ENCODE data around the gene SLC43A2.

Gene SLC43A2

GRCh38 chr17:1560858-1561355, 67.7 kb downstream of the SLC43A2 start:
- no peak for DNase-seq

DNA sequence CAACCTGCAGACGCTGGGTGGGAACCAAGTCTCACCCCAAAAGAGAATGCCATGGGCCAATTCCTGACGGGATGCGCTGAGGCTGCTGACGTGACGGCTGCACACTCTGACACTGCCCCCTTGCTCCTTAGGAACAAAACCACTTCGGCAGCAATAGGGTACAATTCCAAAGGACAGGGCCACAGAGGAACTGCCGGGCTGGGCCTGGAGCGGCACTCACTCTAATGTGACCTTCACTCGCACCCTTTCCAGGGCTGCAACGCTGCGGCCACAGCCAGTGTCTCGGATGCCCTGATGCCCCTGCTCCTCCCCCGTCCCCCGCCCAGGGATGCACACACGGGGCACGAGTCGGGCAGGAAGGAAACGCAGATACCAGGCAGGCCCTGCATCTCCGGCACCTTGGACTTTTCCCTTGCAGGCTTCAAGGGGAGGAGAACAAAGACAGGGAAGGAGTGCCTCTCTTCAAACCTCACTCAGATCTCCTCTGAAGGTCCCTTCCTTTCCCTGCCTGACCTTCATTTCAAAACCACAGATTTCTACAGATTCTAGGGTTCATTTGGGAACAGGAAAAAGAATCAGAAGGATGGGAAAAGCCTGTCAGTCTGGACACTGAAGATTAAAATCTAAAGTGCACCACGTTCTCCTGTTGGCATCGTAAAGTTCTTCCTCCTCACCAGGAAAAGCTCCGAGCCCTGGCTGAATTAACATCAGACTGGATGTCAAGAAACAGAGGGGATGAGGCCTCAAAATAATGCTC, 68.4 kb downstream of the SLC43A2 start:
- no peak for DNase-seq

DNA sequence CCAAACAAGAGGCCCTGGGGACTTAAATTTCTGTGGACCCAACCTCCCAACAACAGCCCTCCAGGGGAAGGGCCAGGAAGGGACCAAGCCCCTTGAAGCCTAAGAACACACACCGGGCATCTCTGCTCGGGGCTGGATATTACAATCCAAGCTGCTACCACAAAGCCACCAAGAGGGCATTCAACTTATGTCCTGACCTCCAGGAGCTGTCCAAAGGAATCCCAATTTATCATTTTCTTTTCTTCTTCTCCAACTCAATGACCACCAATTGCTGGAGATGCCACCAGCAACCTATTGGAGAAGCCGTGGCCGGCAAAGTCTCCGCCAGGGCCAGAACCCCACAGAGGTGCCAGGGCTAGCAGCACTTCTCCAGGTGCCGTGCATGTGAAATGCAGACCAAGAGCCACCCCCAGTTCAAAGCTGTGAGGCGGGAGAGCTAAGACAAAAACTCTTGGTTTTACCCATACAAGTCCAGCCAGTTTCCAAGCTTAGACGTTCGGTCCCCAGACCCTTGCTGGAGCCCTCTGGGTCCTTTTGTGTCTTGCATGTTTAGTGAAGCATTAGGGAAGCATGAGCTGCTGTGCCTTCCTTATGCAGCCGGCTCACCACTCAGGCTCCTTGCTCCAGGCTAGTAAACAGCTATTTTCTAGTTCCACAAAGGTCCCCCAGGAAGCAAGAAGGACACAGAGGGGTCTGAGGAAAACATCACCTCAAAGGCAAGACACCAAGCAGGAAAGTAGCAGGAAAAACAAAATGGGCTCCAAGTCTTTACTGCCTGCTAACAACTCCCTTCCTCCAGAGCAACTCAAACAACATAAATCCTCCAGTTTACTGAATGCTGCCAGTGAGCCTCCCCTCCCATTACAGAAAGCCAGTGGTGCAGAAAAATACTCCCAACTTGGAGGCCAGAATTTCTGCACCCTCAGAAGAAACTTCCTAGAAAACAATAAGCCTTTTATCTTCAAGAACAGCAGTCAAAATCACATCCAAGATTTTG, 69.3 kb downstream of the SLC43A2 start:
- no peak for DNase-seq

- no peak for DNase-seq
These were observed 70.2 kb downstream of the SLC43A2 start for GRCh38 chr17:1558401-1558800.

DNA sequence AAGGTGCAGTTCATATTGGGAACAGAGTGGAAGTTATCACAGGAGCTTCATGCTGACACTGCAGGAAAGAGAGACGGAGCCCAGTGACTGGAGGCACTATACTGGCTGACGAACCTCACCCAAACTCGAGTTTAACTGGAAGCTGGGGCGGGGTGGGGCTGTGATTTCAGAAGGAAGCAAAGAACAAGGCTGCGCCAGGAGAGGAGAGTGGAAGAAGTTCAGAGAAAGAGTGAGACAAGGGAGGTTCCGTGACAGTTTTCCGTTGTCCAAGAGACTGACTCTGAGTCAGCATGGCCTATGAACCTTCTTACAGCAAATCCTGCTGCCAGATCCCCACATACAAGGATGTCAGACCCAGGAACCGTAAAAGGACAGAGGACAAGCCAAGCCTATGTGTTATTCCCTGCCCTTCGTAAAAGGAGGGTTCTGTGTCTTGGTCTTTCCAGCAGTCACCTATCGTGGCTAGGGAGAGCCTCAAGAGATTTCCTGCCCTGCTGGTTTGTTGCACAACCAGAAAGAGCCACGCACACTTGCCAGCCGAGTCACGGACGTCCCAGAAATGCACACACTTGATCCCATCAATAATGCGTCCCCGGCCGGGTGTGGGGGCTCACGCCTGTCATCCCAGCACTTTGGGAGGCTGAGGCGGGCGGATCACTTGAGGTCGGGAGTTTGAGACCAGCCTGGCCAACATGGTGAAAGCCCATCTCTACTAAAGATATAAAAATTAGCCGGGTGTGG, 71.1 kb downstream of the SLC43A2 start:
- DNase-seq = no peak

DNA sequence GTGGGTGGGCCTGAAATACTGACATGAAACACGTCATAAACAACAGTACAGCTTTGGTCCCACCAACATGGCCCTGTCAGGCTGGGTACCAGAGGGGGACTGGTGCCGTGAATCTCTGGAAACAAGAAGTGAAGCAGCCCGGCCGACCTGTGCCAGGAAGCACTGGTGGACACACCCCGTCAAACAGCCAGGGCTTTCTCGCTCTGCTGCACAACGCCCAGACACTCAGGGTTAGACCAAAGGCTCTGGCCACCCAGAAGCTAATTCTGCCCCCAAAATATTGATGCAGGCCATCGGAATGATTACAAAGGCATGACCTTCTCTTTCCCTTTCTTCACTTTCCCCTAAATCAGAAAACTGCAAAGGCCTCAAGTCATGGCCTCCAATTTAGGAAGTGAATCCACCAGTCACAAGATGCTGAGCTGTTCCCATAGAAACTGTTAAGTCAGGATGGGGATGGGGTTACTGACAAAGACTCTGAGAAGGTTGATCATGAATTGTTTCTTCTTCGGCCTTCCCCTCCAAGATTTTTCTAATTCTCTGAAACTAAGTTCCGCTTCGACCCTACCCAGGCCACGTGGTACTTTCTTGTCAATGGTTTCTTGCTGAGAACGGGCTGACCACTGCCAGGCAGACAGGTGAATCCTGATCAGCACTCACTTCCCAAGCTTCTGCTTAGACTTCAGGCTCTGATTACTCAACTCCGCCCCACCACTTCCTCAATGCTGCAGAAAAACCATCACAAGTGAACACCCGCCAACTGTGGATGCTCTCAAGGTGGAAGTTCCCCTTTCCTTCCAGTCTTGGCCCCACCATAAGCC, 72.8 kb downstream of the SLC43A2 start:
- DNase-seq = no peak

DNA sequence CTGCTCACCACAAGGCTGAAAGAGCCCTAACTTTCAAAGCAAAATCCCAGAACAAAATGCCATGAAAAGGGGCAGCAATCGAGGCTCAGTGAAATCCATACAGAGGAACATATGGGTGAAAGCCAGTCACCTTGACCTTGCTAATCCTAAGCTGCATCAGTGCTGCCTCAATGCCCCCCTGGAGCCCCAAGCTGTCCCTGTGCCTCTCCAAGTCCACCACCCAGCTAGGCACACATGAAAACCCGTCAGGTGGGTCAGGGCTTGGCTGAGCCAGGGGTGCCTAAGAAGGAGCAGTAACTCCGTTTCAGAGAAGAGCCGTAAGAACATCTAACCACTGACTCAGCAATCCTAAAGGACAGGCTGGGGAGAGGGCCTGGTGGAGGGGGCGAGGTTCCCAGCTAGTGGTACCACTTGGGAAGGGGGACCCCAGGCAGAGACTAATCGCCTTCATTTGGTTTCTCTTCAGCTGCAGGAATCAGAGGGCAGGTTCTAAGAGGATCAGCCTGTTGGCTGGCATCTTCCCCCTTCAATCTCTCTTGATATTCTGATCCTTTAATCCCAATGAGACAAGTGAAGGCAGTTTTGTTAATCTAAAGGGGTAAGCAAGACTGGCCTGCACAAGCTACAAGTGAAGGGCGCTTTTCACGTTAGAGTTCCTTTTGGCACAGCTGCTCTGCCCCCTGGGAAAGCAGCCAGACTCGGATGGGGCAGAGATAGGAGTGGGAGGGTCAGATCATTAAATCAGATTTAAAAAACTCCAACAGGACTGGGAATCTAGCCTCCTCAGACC, 73.7 kb downstream of the SLC43A2 start:
- DNase-seq = no peak

DNA sequence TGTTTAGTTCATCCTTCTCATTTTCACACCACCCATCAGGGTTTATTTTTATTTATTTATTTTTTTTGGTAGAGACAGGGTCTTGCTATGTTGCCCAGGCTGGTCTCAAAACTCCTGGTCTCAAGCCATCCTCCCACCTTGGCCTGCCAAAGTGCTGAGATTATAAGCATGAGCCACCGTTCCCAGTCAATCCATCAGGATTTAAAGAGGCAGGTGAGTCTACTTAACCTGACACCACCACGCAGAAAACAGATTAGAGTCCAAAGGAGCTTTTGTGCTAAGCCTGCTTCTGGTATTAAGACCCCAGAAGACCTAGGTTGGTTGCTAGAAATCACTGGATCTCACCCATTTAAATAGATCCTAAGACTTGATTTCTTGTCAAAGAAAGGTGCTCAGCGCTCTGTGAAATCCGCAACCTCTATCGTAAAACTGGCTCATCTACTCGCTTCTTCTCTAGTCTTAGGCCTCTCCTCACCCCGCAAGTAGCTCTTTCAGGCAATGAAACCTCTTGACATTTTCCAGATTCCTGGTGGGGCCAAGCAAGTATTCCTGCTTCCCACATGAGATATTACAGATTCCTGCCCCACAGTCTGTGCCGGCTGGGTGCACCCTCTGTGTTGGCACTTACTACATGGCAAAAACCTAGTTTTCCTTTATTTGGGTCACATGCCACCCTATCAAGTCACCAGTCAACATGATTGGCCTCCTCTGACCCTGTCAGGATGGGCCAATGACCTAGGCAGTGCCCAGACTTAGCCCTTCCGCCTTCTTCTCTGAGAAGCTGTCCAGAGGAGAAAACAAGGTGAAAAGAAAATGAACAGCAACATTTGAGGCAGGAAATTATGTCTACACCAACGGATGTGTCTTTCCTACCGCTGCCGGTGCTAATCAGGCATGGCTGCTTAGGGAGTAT, 75.0 kb downstream of the SLC43A2 start:
- no peak for DNase-seq

- no peak for DNase-seq
These were observed 75.7 kb downstream of the SLC43A2 start for GRCh38 chr17:1552932-1553331.

DNA sequence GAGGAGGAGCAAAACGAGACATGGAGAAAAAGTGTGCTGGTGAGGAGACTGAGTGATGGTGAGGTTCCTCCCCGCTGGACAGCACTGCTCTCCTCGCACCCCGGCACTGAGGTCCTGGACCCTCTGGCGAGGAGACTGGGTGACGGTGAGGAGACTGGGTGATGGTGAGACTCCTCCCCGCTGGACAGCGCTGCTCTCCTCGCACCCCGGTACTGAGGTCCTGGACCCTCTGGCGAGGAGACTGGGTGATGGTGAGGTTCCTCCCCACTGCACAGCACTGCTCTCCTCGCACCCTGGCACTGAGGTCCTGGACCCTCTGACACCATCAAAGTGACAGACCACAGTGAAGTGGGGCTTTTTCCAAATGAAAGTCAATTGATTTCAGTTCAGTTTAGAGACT, 76.9 kb downstream of the SLC43A2 start:
- no peak for DNase-seq

DNA sequence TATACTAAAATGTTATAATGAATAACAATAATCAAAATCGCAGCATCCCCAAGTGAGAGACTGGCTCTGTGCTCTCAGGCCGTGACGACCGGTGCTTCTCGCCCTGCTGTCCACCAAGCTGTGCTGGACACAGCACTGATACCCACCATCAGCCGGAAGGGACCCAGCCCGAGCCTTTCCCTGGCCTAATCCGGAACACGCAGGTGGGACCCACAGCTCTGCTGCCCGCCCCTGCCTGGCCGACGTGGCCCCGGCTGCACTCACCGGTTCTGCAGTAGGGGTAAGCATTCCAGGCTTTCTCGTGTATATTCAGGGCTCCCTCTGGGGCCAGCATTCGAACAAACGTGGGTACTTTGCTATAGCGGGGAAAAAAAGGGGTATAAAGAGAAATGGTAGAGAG, 80.6 kb downstream of the SLC43A2 start:
- DNase-seq = no peak

- DNase-seq = no peak
These were observed 82.2 kb downstream of the SLC43A2 start for GRCh38 chr17:1546292-1546922.

GRCh38 chr17:1545618-1546017, 83.0 kb downstream of the SLC43A2 start:
- DNase-seq = no peak

GRCh38 chr17:1542316-1542715, 86.3 kb downstream of the SLC43A2 start:
- no peak for DNase-seq

DNA sequence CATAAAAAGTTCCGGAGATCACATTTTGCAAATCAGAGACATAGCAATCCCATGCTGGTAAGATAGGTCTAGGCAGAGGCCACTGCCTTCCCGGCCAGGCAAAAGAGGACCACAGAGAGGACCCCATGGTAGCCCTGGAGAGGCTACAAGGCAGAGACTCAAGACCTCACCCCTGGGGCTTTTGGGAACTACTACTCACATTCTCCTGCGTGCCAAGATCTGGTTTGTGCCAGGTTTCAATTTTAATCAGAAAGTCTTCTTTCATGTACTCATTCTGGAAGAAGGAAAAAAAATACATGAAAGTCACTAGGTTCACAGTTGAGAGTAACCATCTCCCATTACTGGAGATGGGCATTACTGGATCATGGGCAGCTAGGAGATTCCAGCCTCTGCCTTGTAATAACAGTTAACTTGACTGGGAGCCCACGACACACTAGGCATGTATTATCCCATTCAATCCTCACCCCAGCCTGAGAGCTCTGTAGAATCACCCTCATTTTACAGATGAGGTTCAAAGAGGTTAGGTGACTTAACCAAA, 87.2 kb downstream of the SLC43A2 start:
- DNase-seq = no peak

- DNase-seq = no peak
These were observed 88.8 kb downstream of the SLC43A2 start for GRCh38 chr17:1539811-1540210.

DNA sequence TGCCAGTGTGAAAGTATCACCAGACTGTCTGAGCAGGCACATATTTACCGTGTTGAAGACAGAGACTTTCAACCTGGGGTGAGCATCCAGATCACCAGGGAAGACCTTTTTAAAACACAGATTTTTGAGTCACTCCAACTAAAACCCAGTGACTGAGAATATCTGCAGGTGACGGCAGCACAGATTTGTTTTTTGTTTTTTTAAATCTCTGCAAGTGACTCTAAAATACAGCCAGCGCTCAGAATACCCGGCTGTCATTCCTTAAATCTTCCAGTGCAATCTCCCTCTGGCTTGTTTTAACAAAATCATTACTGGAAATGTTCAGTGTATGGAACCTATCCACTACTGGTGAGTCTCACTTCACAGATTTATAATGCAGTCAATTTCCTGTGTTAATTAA, 92.9 kb downstream of the SLC43A2 start:
- DNase-seq = no peak

DNA sequence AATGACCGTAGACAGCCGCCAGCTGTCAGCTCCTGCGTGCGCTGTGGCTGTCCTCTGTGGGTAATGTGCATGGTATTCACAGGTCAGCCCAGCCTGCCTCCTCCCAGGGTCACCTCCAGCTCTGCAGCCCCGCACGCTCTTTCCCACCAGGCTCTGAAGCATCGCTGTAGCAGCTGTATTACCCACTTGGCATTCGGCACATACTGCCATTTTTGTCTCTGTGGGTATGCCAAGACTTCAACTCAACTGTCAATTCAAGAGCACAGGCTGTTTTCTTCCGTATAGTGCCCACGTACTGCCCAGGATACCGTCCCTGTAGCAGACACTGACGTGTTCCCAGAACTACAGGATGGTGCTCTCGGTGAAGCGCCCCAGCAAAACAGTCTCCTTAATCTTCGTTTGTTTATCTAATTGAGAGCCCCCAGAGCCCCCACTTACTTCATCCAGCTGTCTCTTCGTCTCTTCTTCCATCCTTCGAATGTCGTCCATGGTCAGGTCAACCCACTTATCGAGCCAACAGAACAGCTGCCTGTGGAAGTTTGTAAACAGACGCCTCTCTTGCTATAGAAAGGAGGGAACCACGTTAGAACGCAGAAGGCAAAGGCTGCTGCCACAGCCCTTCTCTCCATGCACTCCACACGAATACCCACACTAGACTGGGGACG, 94.8 kb downstream of the SLC43A2 start:
- DNase-seq = no peak

All from SHP77 (cell line).